LNCaP clone FGC (cell line): ENCODE results near the gene RBM6.
"Not testable (repeated sequence)": the region's sequence is repeated elsewhere in the genome, so short reads cannot be mapped to it uniquely, and the experiment has no call there.

Source experiments
- DNase-seq: peaks from one replicate; pipeline ENCODE4 v3.0.0-alpha.2; 2011; ENCODE audit warnings: low read depth
- H3K4me3 ChIP-seq: 2 replicates; pipeline ENCODE4 v1.5.1; 2011; ENCODE audit warnings: mild to moderate bottlenecking, low read depth, low read length, control low read depth
- CTCF ChIP-seq: IDR thresholded peaks from 2 replicates; pipeline ENCODE4 v1.5.1; 2012; ENCODE audit warnings: mild to moderate bottlenecking; ENCODE audit not compliant: control insufficient read depth, insufficient read depth; ENCODE audit errors: extremely low read depth

RBM6 gene

GRCh38 chr3:49901366-49902339 lies 38.3 kb upstream of the RBM6 start:
- no peak for TF ChIP-seq CTCF
- no peak overlapping the region for H3K4me3 ChIP-seq
- no peak for DNase-seq

- H3K4me3 ChIP-seq, result no peak overlapping the region
- no peak for TF ChIP-seq CTCF
- DNase-seq, result no peak
Observed at GRCh38 chr3:49902511-49903345, 37.2 kb upstream of the RBM6 start.

GRCh38 chr3:49903451-49904424 lies 36.2 kb upstream of the RBM6 start, which contains the start of gene MST1R:
MST1R (minus strand) TSS chr3:49903873; CDS start chr3:49903609, 264 bp downstream.
- no peak for TF ChIP-seq CTCF
- H3K4me3 ChIP-seq, result no peak within 1 kb of the TSS
- no peak for DNase-seq

- DNase-seq, H3K4me3 ChIP-seq: not testable (repeated sequence)
Observed at GRCh38 chr3:49904448-49904847, 35.5 kb upstream of the RBM6 start.

- no peak for DNase-seq
- no peak overlapping the region for H3K4me3 ChIP-seq
- peak; percentile 63 for TF ChIP-seq CTCF
Observed at GRCh38 chr3:49906073-49906743, 33.7 kb upstream of the RBM6 start.

- no peak for DNase-seq
- no peak for TF ChIP-seq CTCF
Observed at GRCh38 chr3:49908373-49909199, 31.4 kb upstream of the RBM6 start.

More at GRCh38 chr3:49908373-49909199, 31.4 kb upstream of the RBM6 start:
- no peak overlapping the region for H3K4me3 ChIP-seq
